OCI-LY1 (cell line): Measurements from ENCODE around the gene ZC3H10.

Source experiments
- EZH2 ChIP-seq: fragments of 200-600 bp; sonication (generic), shearing (Covaris generic); IDR thresholded peaks from 2 replicates; pipeline ENCODE4 v1.8.0; 2017; ENCODE audit warnings: borderline replicate concordance, mixed run types, mild to moderate bottlenecking, antibody characterized with exemption, low read length, moderate library complexity, mixed read lengths
- TF ChIP-seq, protein P1 (sequence below): fragments of 200-600 bp; sonication (generic), shearing (Covaris generic); IDR thresholded peaks from 2 replicates; pipeline ENCODE4 v1.5.1; 2017; ENCODE audit warnings: mild to moderate bottlenecking, antibody characterized with exemption, low read length, moderate library complexity, mixed read lengths

DNA sequence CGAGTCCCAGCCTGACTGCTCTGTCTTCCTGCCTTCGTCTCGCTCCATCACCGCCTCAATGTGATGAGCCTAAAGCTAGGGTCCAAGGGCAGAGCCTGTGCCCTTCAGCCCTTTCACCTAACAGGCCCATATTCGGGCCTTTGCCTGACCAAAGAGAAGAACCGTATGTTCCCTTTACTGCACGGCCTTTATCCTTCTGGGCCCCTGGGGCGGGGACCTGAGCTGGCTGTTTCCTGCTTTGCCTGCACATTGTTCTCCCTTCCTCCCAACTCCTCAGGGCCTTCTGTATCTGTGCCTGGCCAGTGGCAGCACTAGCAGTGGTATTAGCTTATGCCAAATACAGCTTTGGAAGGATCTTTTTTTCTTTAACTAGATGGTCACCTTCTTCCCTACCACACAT, 25.8 kb downstream of the ZC3H10 start:
- TF ChIP-seq, protein P1, sequence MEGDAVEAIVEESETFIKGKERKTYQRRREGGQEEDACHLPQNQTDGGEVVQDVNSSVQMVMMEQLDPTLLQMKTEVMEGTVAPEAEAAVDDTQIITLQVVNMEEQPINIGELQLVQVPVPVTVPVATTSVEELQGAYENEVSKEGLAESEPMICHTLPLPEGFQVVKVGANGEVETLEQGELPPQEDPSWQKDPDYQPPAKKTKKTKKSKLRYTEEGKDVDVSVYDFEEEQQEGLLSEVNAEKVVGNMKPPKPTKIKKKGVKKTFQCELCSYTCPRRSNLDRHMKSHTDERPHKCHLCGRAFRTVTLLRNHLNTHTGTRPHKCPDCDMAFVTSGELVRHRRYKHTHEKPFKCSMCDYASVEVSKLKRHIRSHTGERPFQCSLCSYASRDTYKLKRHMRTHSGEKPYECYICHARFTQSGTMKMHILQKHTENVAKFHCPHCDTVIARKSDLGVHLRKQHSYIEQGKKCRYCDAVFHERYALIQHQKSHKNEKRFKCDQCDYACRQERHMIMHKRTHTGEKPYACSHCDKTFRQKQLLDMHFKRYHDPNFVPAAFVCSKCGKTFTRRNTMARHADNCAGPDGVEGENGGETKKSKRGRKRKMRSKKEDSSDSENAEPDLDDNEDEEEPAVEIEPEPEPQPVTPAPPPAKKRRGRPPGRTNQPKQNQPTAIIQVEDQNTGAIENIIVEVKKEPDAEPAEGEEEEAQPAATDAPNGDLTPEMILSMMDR = no peak
- TF ChIP-seq EZH2 = no peak
